Measurements from ENCODE around the gene RNF146.
A peak's percentile ranks its signal among the peaks of the same experiment; 100 is the strongest.
"Not testable (repeated sequence)": the region's sequence is repeated elsewhere in the genome, so short reads cannot be mapped to it uniquely, and the experiment has no call there.

RNF146 gene

GRCh38 chr6:127266178-127266891, at the start of gene RNF146:
Gene RNF146 (plus strand): TSS chr6:127266864. CDS start chr6:127280339, 13,475 bp downstream.
- DNase-seq = peak; percentile 67 to 82

- DNase-seq = no peak
Measured at GRCh38 chr6:127219869-127220268, 46.8 kb upstream of the RNF146 start.

- DNase-seq = no peak
Measured at GRCh38 chr6:127221201-127221600, 45.5 kb upstream of the RNF146 start.

- DNase-seq = no peak
Measured at GRCh38 chr6:127222418-127222817, 44.2 kb upstream of the RNF146 start.

- no peak for DNase-seq
Measured at GRCh38 chr6:127225497-127225896, 41.2 kb upstream of the RNF146 start.

- not testable (repeated sequence) for DNase-seq
Measured at GRCh38 chr6:127233819-127234218, 32.8 kb upstream of the RNF146 start.

GRCh38 chr6:127243501-127243900, 23.2 kb upstream of the RNF146 start:
- no peak for DNase-seq

- no peak for DNase-seq
Measured at GRCh38 chr6:127247114-127248096, 19.3 kb upstream of the RNF146 start.

GRCh38 chr6:127249621-127250020, 17.0 kb upstream of the RNF146 start:
- DNase-seq = no peak

GRCh38 chr6:127255286-127255685, 11.4 kb upstream of the RNF146 start:
- no peak for DNase-seq

- no peak for DNase-seq
Measured at GRCh38 chr6:127262896-127263295, 3.8 kb upstream of the RNF146 start.

GRCh38 chr6:127263481-127263880, 3.2 kb upstream of the RNF146 start:
- no peak for DNase-seq

- peak; percentile 10 to 45 for DNase-seq
Measured at GRCh38 chr6:127266892-127267645, 405 bp downstream of the RNF146 start.

GRCh38 chr6:127267646-127268625, 1.3 kb downstream of the RNF146 start:
- peak in 1 of 2 experiments; percentile 37 for DNase-seq

- no peak for DNase-seq
Measured at GRCh38 chr6:127272576-127272975, 5.9 kb downstream of the RNF146 start.

- no peak for DNase-seq
Measured at GRCh38 chr6:127273499-127273898, 6.8 kb downstream of the RNF146 start.

- no peak for DNase-seq
Measured at GRCh38 chr6:127276331-127276730, 9.7 kb downstream of the RNF146 start.

- DNase-seq = no peak
Measured at GRCh38 chr6:127277878-127278843, 11.5 kb downstream of the RNF146 start.

GRCh38 chr6:127279815-127280214, 13.2 kb downstream of the RNF146 start:
- DNase-seq = no peak

- no peak for DNase-seq
Measured at GRCh38 chr6:127282184-127282583, 15.5 kb downstream of the RNF146 start.

- no peak for DNase-seq
Measured at GRCh38 chr6:127288705-127289104, 22.0 kb downstream of the RNF146 start.
